Large intestine (tissue), 3 donors: ENCODE results near the gene PHYH. TPM values are rescaled to one million over a fixed set of nuclear protein-coding genes. Genes with fewer than 3 reads are reported as not detected.
"Not testable (repeated sequence)": the region's sequence is repeated elsewhere in the genome, so short reads cannot be mapped to it uniquely, and the experiment has no call there.

Experiments
- DNase-seq, 2 donors: peaks; one replicate each; pipeline versions ENCODE4 v3.0.0 to v3.0.0-alpha.2; 2013
- H3K27ac ChIP-seq: one replicate; pipeline ENCODE4 v1.5.1; 2013; ENCODE audit warnings: low read length
- H3K27me3 ChIP-seq: 2 replicates; pipeline ENCODE4 v1.6.1; 2013; ENCODE audit warnings: low read length; ENCODE audit not compliant: control insufficient read depth, insufficient read depth
- H3K36me3 ChIP-seq: 2 replicates; pipeline ENCODE4 v1.6.1; 2013; ENCODE audit warnings: low read length; ENCODE audit not compliant: control insufficient read depth, insufficient read depth
- H3K4me1 ChIP-seq: one replicate; pipeline ENCODE4 v1.6.1; 2013; ENCODE audit warnings: low read length; ENCODE audit not compliant: control insufficient read depth, insufficient read depth
- H3K4me3 ChIP-seq: one replicate; pipeline ENCODE4 v1.5.1; 2013; ENCODE audit warnings: low read length
- H3K9me3 ChIP-seq: one replicate; pipeline ENCODE4 v1.6.1; 2013; ENCODE audit warnings: mild to moderate bottlenecking, low read depth, low read length, moderate library complexity; ENCODE audit not compliant: control insufficient read depth
- WGBS: methylation state at CpG from one replicate; pipeline ENCODE4 v1.1.5; 2013; ENCODE audit warnings: low lambda C conversion rate; ENCODE audit not compliant: insufficient coverage; 5-methylcytosine and 5-hydroxymethylcytosine counted together
- polyA plus RNA-seq: library from polyadenylated mRNA; unstranded; fragments of 120-200 nt; gene quantifications from one replicate; pipeline ENCODE4 v1.2.1, GENCODE V29; 2013

Gene PHYH
- polyA plus RNA-seq, 1 donor = 39.6 TPM

- H3K4me3 ChIP-seq = no peak overlapping the region
- no peaks in the 10 kb centered on the region for H3K4me1 ChIP-seq
- WGBS = no CpG with 5 or more reads among the region's 4 CpGs
- no peaks in the 10 kb centered on the region for H3K27me3 ChIP-seq
- DNase-seq = no peak
- peaks cover 5% of the 10 kb centered on the region for H3K9me3 ChIP-seq
- no peak overlapping the region for H3K27ac ChIP-seq
- H3K36me3 ChIP-seq = no peaks in the 10 kb centered on the region
These were observed 46.1 kb downstream of the PHYH start for GRCh38 chr10:13253726-13254125.

- WGBS = 92% methylated on average over 2 of the region's 4 CpGs
- DNase-seq = no peak
- no peaks in the 10 kb centered on the region for H3K27me3 ChIP-seq
- H3K4me3 ChIP-seq = no peak overlapping the region
- no peaks in the 10 kb centered on the region for H3K9me3 ChIP-seq
- H3K4me1 ChIP-seq = no peaks in the 10 kb centered on the region
- no peaks in the 10 kb centered on the region for H3K36me3 ChIP-seq
- no peak overlapping the region for H3K27ac ChIP-seq
These were observed 52.1 kb downstream of the PHYH start for GRCh38 chr10:13247784-13248183.

GRCh38 chr10:13247246-13247645 lies 52.6 kb downstream of the PHYH start:
- no peaks in the 10 kb centered on the region for H3K4me1 ChIP-seq
- H3K9me3 ChIP-seq = no peaks in the 10 kb centered on the region
- WGBS = 90% methylated on average over 2 of the region's 9 CpGs
- no peaks in the 10 kb centered on the region for H3K27me3 ChIP-seq
- no peak for DNase-seq
- no peak overlapping the region for H3K27ac ChIP-seq
- H3K36me3 ChIP-seq = no peaks in the 10 kb centered on the region
- H3K4me3 ChIP-seq = no peak overlapping the region

- H3K4me3 ChIP-seq, H3K4me1 ChIP-seq, H3K27me3 ChIP-seq, H3K27ac ChIP-seq, H3K36me3 ChIP-seq, H3K9me3 ChIP-seq, DNase-seq: not testable (repeated sequence)
- no CpG with 5 or more reads among the region's 5 CpGs for WGBS
These were observed 57.6 kb downstream of the PHYH start for GRCh38 chr10:13242260-13242659.

- Histone ChIP-seq H3K4me1 (no peaks in the 10 kb centered on the region), H3K4me3 (no peak overlapping the region), H3K9me3 (no peaks in the 10 kb centered on the region), H3K27ac (no peak overlapping the region), H3K36me3 (no peaks in the 10 kb centered on the region), H3K27me3 (no peaks in the 10 kb centered on the region)
- WGBS = no CpG with 5 or more reads among the region's 3 CpGs
- no peak for DNase-seq
These were observed 58.3 kb downstream of the PHYH start for GRCh38 chr10:13241613-13242012.

GRCh38 chr10:13239923-13240322 lies 59.9 kb downstream of the PHYH start:
- H3K27me3 ChIP-seq = no peaks in the 10 kb centered on the region
- H3K4me3 ChIP-seq = no peak overlapping the region
- H3K4me1 ChIP-seq = no peaks in the 10 kb centered on the region
- H3K9me3 ChIP-seq = no peaks in the 10 kb centered on the region
- 83% methylated on average over 1 of the region's 7 CpGs for WGBS
- no peak overlapping the region for H3K27ac ChIP-seq
- DNase-seq = no peak
- no peaks in the 10 kb centered on the region for H3K36me3 ChIP-seq

- no peaks in the 10 kb centered on the region for H3K36me3 ChIP-seq
- no peak overlapping the region for H3K4me3 ChIP-seq
- H3K9me3 ChIP-seq = no peaks in the 10 kb centered on the region
- WGBS = no CpG with 5 or more reads among the region's 16 CpGs
- H3K27me3 ChIP-seq = peaks cover 2% of the 10 kb centered on the region
- no peak overlapping the region for H3K27ac ChIP-seq
- DNase-seq = no peak
- no peaks in the 10 kb centered on the region for H3K4me1 ChIP-seq
These were observed 61.4 kb downstream of the PHYH start for GRCh38 chr10:13238271-13239077.

GRCh38 chr10:13236638-13237037 lies 63.2 kb downstream of the PHYH start:
- DNase-seq = no peak
- H3K36me3 ChIP-seq = no peaks in the 10 kb centered on the region
- H3K27ac ChIP-seq = no peak overlapping the region
- no peaks in the 10 kb centered on the region for H3K4me1 ChIP-seq
- WGBS = 62% methylated on average over 2 of the region's 8 CpGs
- H3K4me3 ChIP-seq = no peak overlapping the region
- peaks cover 2% of the 10 kb centered on the region for H3K27me3 ChIP-seq
- H3K9me3 ChIP-seq = no peaks in the 10 kb centered on the region

- H3K27ac ChIP-seq, H3K4me3 ChIP-seq, H3K27me3 ChIP-seq, H3K4me1 ChIP-seq, H3K9me3 ChIP-seq, DNase-seq, H3K36me3 ChIP-seq: not testable (repeated sequence)
- WGBS = no CpG with 5 or more reads among the region's 13 CpGs
These were observed 65.1 kb downstream of the PHYH start for GRCh38 chr10:13234736-13235135.

GRCh38 chr10:13234172-13234571 lies 65.7 kb downstream of the PHYH start, which contains the start of gene UCMA:
TSS of gene UCMA (minus strand) at chr10:13234374. CDS start at chr10:13234258, 116 bp downstream.
- Histone ChIP-seq H3K4me3 (no peak within 1 kb of the TSS), H3K9me3 (no peaks in the 10 kb centered on the region), H3K27ac (no peak within 1 kb of the TSS), H3K27me3 (peaks cover 2% of the 10 kb centered on the region), H3K4me1 (no peaks in the 10 kb centered on the region), H3K36me3 (no peaks in the 10 kb centered on the region)
- DNase-seq = no peak
- no CpG with 5 or more reads among the region's 10 CpGs for WGBS

- no peak for DNase-seq
- Histone ChIP-seq H3K4me1 (no peaks in the 10 kb centered on the region), H3K4me3 (no peak overlapping the region), H3K9me3 (no peaks in the 10 kb centered on the region), H3K27me3 (peaks cover 2% of the 10 kb centered on the region), H3K27ac (no peak overlapping the region), H3K36me3 (no peaks in the 10 kb centered on the region)
- WGBS = 60% methylated on average over 1 of the region's 14 CpGs
These were observed 66.5 kb downstream of the PHYH start for GRCh38 chr10:13233358-13233757.
